Erythroblast (primary cell): ENCODE measurements around the gene ITPK1.

Experiments
- GATA1 ChIP-seq: IDR thresholded peaks from 2 replicates; pipeline ENCODE4 v1.6.1; 2011; ENCODE audit warnings: low read depth, mild to moderate bottlenecking, control low read depth, low read length, moderate library complexity
- POLR2A ChIP-seq: IDR thresholded peaks from 2 replicates; pipeline ENCODE4 v1.6.1; 2011; ENCODE audit warnings: mild to moderate bottlenecking, low read length

DNA sequence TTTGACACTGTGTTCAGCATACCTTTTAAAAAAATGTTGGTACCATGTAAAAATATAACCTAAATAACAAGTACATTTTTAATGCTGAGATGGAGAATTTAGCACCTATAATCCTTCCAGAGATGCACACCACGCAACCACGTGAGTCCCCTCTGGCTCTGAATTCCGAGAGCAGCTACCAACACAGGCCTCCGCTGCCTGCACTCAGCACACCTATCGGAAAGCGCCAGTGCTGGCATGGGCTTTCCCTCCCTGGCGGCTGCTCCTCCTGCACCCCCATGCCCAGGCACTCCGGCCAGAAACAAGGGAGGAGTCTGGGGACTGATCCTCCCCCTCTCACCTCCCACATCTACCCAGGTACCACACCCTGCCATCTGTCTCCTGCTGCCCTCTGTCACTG, 47.0 kb downstream of the ITPK1 start:
- TF ChIP-seq POLR2A = no peak
- TF ChIP-seq GATA1 = no peak
